CD4-positive, alpha-beta T cell treated with Interferon alpha-2 for 1 hour (primary cell): ENCODE results near the gene ELAVL3.
"Not testable (repeated sequence)": the region's sequence is repeated elsewhere in the genome, so short reads cannot be mapped to it uniquely, and the experiment has no call there.

ENCODE experiments used
- DNase-seq, 2 donors: peaks; one replicate each; pipeline ENCODE4 v3.0.0-alpha.2; 2020 to 2022

Gene ELAVL3

DNA sequence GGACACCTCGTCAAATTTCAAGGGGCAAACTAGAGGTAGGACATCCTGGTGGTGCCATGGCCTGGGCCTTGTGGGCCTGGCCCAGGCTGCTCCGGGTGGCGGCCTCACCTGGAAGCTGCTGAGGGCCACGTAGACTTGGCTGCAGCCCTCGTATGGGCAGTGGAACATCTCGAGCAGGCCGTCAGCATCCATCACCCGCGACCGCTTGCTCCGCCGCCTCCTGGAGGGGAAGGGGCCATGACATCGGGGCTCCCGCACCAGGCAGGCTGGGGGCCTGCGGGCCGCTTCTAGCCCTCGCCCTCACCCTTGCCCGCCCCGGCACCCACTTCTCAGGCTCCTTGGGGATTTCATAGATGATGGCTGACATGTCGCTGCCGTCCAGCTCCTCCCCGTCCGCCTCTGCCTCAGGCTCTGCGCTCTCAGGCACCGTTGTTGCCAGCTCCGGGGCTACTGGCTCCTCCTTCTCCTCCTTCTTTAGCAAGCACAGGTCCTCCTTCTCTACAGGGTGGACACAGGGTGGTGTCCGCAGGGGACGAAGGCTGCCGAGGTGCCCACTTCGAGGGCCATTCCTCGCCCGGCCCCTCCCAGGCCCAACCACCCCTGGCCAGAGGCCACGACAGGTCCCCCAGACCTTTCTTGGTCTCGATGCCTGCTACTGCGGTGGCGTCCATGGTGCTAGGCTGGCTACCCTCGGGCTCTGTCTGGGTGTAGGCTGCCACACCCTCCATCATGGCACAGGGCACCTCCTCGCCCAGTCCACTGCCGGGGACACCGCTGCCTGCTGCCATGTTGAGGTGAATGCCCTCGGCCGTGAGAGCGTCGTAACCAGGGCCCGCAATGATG, 6.0 kb upstream of the ELAVL3 start:
- DNase-seq, result no peak

DNA sequence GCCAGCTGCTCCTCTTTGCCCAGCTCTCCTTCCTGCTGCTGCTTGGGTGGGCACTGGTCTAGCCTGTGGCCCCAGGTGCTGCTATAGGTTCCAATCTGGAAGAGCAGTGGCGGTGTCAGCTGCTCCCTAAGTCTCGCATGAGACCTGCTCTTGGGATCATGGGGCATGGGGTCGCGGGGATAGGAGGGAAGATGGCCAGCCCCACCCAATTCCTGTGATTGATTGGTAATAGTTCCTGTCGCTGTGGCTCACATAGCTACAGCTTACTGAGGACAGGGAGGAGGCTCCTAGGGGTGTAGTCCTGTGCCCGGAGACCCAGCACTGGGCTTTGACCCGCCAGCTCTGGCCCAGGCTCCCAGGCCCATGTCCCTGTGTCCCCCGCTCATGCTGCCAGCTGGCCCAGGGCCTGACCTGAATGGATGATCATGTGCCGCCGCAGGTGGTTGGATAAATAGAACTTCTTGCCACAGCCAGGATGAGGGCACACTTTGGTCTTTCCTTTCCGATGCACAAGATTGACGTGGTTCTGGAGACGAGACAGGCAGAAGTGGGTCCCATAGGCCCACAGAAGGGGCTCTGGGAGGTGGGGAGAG, 4.5 kb upstream of the ELAVL3 start:
- no peak for DNase-seq

GRCh38 chr19:11483366-11484111, 2.7 kb upstream of the ELAVL3 start:
- no peak for DNase-seq

GRCh38 chr19:11482384-11483050, 1.7 kb upstream of the ELAVL3 start:
- peak; percentile 86 to 92 for DNase-seq

DNA sequence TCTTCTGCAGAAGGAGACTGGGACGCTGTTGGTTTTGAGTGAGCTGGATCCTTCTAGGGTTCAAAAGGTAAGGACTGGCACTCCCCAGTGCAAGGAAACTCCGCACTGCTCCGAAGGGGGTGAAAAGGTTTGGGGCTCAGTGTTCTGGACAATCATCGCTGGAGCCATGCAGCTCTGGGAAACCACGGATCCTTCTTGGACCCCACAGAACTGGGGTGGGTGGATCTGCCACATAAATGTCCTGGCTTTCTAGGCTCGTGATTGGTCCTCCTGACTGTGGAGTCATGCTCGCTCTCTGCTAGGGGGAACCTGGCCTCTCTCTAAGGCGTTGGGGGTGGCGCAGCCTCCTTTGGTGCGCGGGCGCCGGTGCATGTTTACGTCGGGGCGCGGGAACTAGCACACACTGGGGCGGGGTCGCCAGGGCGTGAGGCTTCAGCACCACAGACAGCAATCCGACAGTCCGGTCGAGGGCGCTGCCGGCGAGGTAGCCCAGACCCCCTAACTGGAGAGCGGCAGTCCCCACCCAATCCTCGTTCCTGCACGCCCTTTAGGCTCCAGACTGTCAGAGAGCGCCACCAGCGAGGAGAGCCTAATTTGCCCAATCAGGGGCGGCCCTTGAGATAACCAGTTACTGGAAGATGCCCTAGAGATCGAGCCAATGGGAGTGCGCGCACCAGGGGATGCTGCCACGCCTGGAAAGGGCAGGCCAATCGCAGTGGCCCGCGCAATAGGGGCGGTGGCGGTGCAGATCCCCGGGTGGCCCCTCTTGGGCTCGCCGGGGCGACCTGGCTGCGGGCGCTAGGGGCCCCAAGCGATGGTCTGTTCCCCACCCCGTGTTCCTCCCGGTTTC, 913 bp upstream of the ELAVL3 start:
- DNase-seq, result peak; percentile 61 to 75

DNA sequence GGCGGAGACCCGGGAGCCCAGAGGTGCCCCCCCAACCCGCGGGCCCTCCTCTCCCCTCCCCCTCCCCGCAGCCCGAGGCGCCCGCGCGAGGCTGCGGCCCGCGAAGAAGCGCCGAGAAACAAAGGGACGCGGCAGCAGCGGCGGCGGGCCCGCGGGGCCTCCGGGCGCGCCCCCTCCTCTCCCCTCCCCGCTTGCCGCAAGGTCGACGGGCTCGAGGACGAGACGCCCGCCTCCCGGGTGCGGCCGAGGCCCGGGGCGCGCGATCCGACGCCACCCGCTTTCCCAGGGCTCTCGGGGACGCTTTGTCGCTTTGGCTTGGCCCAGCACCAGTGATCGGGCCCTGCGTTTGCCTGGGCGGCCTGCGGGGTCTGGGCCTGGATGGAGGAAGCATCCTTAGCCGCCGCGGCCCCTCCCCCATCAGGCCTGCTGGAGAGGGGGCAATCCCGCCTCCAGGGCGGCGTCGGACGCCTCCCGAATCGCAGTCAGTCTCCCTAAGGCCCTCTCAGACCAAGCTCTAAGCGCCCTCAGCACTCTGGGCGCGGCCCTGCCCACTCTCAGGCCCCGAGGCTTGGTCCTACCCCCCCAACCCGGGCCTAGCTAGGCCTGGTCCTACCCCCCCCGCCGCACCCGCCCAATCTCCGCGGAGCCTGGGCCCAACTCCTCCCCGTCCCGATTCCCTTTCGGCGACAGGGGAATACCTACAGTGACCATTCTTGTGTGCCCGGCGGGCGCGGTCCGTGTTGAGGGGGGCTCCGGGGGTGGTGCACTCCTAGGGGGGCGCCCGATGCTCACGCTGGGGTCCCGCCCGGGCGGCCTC, 740 bp downstream of the ELAVL3 start:
- no peak for DNase-seq

DNA sequence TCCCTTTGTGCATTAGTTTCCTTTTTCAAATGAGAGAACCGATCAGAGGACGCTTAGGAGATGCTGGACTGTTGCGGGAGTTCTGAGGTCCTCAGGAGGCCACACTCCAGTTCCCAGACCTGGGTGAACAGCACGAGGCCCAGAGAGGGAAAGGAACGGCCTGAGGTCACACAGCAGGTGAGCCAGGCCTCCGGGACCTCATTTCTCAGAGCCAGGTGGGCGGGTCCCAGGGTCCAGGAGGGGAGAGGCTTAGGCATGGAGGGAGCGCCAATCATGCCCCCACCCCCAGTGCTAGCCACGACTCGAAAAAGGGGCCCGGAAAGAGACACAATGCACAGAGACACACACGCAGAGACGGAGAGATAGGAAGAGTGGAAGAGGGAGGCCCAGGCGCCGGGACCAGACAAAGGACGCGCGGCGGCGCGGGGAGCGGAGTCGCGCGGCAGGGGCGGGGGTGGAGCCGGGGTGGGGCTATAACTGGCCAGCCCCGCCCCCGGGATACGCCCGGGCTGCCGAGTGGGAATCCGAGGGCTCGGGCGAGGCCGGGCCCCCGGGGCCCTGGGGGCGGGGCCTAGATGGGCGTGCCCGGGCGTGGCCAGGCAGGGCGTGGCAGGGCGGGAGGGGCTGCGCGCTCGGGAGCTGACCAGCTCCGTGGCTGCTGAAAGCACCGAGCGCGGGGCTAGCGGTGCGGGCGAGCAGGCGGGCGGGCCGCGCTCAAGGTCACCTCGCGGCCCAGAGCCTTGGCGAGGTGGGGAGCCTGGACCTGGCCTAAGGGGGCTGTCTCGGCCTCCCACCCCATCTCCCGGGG, 1.6 kb downstream of the ELAVL3 start:
- peak in 1 of 2 donors; percentile 24 for DNase-seq

DNA sequence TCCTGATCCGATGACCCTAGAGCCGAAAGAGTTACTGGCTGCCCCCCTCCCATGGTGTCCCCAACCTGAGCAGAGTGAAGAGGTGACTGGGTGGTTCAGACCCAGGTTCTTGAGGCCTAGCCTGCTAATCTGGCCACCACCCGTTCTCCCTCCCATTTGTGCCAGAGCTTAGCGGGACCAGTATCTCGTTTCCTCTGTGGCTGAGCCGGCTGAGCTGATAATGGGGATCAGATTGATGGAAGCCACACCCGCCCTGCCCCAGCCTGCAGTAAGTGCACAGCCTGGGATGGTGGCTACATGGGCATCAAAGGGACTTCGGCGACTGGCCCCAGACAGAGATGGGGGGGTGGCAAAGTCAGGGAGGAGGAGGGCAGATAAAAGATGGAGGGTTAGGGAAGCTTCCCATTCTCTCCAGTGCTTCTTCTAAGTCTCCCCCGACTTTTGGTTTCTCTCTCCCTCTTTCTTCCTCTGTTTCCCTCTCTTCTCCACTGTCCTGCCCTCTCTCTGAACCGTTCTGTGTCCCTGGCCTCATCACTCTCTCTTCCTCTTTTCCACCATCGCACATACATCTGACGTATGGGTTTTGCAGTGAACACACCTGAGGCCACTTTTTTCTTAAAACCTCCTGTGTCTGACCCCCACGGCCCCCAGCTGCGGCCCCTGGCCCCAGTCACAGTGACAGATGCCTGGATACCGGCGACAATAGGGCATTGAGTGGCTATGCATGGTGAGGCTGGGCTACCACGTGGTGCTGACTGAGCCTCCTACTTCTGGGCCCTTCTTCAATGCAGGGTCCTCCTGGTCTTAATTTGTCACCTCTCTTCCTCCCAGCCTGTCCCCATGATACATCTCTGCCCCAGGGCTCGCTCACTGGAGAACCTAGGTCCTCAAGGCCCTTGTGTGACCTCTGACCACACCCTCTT, 2.4 kb downstream of the ELAVL3 start:
- no peak for DNase-seq

DNA sequence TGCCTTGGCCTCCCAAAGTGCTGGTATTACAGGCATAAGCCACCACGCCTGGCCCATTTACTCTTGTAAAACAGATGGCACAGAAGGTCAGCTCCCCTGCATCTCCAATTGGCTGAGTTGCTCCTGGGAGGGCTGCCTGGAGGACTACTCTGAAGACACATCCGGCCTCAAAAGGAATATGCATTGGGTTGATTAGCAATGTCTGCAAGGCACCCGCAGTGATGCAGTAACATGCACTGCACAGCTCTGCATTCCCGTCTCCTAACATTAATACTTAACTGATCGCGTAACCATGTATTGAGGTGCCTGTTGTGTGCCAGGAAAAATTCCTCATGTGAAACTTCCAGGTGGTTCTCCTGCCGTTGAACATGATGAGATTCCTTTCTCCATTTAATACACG, 5.0 kb downstream of the ELAVL3 start:
- no peak for DNase-seq

DNA sequence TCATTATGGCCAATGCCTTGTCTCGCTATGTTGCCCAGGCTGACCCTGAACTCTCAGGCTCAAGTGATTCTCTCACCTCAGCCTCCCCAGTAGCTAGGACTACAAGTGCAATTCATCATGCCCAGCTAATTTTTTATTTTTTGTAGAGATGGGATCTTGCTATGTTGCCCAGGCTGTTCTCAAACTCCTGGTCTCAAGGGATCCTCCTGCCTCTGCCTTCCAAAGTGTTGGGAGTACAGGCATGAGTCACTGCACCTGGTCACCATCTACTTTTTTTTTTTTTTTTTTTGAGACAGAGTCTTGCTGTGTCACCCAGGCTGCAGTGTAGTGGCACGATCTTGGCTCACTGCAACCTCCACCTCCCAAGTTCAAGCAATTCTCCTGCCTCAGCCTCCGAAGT, 5.5 kb downstream of the ELAVL3 start:
- DNase-seq, result not testable (repeated sequence)

DNA sequence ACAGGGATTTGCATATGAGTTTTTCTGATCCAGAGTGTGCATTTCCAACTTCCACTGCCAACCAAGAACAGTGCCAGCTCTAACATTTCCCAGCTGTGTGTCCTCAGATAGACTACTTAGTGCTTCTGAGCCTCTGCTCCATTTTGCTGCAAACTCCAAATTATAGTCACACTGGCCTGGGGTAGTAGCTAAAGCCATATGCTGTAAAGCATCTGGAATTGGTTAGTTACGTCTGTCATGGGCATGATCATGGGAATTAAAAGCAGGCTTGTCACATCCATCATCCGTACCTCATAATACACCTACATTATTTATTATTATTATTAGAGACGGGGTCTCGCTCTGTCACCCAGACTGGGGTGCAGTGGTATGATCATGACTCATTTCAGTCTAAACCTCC, 7.1 kb downstream of the ELAVL3 start:
- DNase-seq, result no peak

GRCh38 chr19:11468266-11468845, 12.5 kb downstream of the ELAVL3 start:
- DNase-seq, result not testable (repeated sequence)

DNA sequence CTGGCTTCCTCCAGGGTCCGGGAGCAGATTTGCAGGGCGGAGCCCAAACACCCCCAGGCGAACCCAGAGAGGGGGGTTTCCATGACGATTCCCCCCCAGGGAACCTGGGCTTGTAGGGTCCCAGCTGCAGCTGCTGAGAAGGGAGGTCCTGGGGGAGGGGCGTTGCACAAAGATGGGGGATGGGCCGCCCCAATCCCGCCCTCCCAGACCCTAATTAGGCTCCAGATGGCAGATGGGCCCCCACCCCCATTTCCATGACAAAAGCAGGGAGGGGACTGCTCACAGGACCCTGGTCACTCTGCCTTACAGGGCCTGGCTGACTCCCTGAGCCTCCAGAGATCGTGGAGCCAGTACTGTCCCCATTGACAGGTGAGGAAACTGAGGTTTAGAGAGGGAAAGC, 15.2 kb downstream of the ELAVL3 start:
- DNase-seq, result no peak

DNA sequence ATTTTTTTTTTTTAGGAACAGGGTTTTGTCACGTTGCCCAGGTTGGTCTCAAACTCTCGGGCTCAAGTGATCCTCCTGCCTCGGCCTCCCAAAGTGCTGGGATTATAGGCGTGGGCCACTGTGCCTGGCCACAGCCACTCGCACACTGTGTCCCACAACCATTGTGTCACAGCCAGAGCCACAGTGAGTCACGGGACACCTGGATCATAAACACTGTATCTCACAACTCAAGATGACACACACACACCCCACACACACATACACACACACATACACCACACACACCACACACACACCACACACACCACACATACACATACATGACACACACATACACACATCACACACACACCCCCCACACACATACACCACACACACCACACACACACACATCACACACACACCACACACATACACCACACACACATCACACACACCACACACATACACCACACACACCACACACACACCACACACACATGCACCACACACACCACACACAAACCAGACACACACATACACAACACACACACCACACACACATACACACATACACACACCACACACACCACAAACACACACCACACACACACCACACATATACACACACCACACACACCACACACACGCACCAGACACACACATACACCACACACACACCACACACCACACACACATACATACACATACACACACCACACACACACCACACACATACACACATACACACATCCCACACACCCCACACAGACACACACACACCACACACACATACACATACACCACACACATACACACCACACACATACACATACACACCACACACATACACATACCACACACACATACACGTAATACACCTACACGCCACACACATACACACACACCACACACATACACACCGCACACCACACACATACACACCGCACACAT, 16.2 kb downstream of the ELAVL3 start:
- no peak for DNase-seq

DNA sequence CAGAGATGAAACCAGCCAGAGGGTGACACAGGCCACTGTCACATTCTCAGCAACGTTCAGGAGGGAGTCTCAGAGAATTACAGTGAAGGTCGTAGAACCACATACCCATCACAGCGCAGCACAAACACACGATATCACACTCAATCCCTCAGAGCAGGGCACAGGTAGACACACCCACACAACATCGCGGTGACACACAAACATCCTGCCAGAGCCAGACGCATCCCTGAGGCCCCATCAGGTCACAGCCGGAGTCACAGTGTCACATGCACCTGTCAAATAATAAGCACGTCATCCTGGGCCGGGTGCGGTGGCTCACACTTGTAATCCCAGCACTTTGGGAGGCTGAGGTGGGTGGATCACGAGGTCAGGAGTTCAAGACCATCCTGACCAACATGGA, 17.5 kb downstream of the ELAVL3 start:
- peak in 1 of 2 donors; percentile 23 for DNase-seq

- no peak for DNase-seq
Measured at GRCh38 chr19:11461453-11461852, 19.4 kb downstream of the ELAVL3 start.

- no peak for DNase-seq
Measured at GRCh38 chr19:11460207-11460606, 20.6 kb downstream of the ELAVL3 start.

DNA sequence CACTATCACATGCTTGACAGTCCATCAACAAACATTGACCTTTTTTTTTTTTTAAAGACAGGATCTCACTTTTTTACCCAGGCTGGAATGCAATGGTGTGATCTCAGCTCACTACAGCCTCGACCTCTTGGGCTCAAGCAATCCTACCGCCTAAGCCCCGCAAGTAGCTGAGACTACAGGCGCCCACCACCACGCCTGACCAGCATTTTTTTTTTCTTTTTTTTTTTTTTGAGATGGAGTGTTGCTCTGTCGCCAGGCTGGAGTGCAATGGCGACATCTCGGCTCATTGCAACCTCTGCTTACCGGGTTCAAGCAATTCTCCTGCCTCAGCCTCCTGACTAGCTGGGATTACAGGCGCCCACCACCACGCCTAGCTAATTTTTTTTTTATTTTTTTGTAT, 21.9 kb downstream of the ELAVL3 start:
- DNase-seq, result not testable (repeated sequence)
